Stimulated activated CD8-positive, alpha-beta memory T cell treated with anti-CD3 and anti-CD28 coated beads, Interleukin-2, amount 100 ng/mL, for 1 hour (primary cell): Measurements from ENCODE around the gene ASB7.
"Not testable (repeated sequence)": the region's sequence is repeated elsewhere in the genome, so short reads cannot be mapped to it uniquely, and the experiment has no call there.

ENCODE experiments used
- DNase-seq, 2 donors: peaks; one replicate each; pipeline ENCODE4 v3.0.0-alpha.2; 2020; ENCODE audit warnings: low read depth in 2 of 2

ASB7 gene

DNA sequence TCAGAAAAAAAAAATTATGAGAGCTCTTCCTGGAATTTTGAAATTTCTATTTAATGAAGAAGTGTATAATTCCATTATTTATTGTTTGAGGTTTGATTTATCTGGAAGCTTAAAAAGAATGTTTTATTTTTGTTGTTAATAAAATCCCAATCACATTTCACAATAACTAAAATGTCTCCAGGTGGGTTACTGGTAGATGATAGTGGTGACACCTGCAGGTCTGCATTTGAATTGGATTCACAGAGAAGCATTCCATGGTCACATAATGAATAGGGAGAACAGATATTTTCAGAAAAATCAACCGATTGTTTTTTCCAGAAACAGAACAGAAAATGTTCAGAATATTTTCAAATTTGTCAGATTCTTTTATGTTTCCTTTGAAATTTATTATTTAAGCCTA is 48.3 kb downstream of the ASB7 start:
- no peak for DNase-seq

DNA sequence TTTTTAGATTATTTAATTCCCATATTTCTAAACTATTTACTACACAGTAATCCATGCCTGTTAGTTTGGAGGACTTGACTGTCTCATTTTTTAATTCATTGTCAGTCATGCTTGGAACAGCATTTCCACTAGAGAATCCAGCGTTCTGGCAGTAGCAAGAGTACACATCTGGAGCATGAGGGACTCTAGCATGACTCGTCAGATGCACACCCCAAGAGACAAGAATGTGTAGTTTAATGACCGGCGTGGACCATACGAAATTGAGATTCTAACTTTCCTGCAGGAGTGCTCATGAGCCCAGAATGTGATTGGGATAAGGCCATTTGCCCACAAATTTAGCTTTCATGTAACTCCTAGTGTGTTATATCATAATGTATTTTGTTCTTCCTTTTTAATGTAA is 48.9 kb downstream of the ASB7 start:
- DNase-seq = no peak

DNA sequence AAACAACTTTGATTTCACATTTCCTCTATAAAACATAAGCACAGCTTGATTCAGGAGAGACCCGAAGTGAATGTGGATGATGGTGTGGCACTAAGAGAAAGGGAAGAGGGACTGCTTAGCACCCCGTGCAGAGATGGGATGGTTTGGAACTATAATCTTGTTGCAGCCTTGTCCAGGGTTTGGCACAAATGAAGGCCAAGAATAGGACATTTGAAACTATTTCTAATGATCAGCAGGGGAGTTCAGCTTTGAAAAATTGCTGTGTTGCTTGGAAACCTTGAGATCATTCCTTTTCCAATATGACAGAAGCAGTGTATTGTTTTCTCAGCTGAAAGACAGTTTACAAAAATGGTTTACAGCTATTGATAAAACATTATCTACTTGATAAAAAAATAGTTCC is 49.7 kb downstream of the ASB7 start:
- no peak for DNase-seq

DNA sequence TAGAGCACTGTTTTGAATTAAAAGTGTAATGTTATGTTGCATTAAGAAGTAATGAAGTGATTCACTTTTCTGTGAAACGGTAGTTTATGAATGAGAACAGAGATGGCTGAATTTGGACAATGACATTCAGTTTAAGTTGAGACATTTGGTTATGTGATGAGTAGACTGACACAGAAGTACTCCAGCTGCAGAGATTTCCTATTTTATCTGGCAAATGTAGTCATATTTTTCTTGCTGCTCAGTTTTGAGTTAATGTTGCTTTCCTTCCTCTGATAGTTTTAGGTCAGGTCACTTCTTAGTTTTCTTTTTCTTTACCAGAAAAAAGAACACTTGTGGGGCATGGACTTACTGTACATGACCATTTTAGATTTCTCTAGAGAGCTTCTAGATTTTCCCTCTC is 51.2 kb downstream of the ASB7 start:
- no peak for DNase-seq

DNA sequence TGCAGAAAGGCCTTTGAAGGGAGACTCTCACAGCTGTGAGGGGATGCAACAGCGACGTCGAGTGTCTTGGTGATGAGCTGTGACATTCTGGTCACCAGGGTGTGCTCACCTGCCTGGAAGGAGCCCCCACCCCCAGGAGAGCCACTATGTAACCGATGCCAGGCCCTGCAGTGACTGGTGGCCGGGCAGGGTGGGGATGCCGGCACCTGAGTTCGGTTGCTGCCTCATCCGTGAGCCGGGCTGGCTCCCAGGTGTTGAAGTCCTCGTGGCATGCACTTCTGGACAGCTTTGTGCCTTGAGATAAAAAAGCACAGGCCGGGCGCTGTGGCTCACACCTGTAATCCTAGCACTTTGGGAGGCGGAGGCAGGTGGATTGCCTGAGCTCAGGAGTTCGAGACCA is 56.5 kb downstream of the ASB7 start:
- DNase-seq = no peak

DNA sequence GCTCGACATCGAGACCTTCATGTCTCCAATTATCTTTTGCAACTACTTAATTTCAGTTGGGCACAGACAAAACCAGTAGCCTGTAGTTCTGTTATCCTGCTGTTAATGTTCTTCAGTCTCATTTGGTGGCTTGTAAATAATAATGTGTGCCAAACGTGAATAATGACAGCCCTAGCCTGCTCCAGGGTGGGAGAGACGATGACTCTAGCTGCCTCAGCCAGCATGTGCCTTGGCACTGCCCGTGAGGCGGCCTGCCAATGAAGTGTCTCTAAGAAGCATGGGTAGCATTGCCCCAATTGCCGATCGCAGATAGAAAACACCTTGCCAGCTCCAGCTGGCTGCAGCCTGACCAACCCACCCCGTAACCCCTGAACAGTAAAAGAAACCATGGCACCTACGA is 58.8 kb downstream of the ASB7 start:
- no peak for DNase-seq

DNA sequence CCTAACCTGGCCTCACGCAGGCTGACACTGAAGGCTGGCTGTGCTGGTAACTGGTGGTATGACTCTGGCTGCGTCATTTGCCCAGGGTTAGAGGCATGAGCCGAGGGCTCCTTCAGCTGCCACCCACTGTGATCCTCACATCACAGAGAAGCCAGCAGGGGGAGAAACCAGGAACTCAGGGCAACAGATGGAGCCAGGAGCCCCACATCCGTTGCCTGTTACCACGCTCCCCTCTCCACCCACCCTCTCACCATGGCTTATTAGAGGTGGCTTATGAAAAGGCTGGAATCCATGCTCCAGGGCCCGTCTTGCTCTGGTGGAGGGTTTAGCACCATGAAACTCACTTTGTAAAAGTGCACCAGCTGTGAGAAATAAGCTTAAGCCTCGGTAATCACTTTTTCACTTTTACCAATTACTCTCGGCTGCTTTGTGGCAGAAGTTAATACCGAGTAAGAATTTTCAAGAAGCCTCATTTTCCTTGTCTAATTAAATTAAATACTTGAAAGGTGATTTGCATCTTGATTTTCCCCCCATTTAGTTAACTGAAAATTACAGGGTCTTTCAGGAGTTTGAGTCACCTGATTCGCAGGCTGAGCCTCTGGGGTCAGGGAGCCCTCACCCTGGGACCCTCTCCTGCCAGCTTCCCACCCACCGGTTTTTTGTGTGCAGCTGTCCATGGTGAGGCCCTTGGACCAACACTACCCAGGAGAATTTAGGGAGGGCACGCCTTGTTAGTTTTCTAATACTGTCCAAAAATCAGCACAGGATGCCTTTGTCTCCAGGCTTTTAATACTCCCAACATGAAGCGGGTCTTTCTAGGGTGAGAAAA is 60.9 kb downstream of the ASB7 start:
- no peak for DNase-seq

DNA sequence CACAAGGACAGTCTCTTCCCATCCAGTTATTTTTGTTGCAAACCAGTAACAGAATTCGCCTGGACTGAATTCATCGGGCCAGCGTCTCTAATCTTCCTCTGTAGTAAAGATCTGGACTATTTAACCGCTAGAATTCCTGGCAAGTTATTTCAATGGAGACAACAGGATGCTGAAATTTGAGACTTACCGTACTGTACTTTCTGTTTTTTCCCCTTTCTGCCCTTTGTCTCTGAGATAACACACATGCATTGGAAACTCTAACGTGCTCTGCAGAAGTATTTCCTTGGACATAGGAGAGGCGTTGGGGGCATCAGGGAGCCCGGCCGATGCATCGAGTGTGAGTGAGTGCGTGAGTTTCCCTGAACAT is 61.5 kb downstream of the ASB7 start:
- DNase-seq = no peak

DNA sequence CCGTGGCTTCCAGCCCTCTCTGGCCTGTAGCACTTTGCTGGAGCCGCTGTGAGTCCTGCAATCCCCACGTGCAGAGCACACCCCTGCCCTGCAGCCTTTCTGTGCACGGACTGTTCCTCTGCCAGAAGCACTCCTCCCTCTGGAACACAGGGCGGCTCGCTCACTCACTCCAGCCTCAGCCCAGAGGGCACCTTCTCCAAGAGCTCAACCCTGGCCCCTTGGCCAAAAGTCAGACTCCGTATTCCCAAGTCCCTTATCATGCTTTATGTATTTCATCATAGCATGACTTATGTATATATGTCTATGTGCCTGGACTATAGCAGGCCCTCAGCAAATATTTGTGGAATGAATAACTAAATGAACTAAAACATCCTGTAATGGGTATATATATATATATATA is 63.2 kb downstream of the ASB7 start:
- no peak for DNase-seq

DNA sequence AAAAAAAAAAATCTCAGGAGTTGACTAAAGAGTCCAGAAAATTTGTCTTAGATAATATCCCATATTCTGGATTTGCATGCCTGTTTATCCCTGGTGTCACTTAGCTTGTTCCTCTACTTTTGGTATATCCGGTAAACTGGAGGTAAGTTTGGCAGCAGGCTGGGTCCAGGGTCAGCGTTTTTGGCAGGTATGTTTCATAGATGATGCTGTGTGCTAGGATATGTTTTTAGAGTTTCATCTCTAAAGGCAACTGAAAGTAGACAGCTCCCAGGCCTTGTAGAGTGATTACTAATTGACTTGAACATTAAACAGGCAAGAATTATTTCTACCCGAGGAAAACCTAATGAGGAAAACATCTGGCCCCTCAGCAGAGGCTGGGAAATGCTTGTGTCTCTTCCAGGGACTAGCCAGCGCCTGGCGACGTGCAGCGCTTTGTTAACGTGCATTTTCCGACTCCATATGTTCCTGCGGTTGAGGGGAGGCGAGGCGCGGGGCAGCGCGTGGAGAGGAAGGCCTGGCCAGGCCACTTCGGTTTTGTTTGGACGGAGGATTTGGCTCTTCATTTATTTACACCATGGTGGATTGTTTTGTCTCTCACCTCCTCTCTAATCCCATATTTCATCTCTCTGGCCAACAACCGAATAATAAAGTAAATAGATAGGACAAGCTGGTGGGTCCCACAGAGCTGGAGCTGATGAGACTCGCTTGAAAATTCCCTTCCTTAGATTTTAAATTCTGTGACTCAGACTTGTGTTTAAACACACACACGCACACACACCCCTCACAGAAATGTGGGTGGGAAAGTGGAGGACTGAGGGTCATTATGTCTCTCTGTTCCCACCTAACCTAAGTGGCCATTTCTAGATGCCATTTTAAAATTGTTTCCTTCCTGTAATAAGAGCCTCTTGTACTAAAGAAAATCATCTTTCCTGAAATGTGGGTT is 65.3 kb downstream of the ASB7 start:
- DNase-seq = no peak

DNA sequence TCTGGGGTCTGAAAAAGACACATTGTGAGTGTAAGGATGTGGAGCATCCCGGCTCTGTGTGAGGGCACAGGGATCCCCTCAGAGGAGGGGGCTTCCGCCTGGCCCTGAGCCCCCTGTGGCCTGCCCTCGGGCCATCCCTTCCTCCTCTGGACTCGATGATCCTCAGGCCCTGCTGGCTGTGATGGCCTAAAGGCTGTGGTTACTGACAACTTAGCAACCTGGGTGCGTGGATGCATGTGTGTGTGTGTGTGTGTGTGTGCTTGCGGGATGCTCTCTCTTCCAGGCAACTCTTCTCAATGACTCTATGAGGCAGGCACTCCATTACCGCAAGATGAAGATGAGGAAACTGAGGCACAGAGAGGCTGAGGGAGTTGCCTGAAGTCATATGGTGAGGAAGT is 66.0 kb downstream of the ASB7 start:
- DNase-seq = no peak

DNA sequence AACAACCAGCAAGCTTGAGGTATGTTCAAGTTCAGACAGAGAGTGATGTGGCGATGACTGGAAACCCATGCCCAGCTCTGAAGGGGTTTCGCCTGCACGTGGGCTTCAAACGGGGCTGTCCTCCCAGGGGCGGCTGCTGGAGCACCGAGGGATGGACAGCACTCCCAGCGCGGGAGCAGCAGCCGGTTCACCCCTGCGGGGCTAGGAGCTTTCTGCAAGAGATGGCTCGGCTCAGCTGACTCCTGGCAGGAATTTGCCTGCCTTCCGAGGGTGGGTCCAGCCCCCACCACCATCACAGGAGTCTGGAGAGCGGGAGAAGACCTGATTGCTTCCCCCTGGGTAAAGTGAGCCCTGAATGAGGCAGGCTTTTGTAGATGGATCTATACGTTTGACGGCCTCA is 66.9 kb downstream of the ASB7 start:
- DNase-seq = no peak

DNA sequence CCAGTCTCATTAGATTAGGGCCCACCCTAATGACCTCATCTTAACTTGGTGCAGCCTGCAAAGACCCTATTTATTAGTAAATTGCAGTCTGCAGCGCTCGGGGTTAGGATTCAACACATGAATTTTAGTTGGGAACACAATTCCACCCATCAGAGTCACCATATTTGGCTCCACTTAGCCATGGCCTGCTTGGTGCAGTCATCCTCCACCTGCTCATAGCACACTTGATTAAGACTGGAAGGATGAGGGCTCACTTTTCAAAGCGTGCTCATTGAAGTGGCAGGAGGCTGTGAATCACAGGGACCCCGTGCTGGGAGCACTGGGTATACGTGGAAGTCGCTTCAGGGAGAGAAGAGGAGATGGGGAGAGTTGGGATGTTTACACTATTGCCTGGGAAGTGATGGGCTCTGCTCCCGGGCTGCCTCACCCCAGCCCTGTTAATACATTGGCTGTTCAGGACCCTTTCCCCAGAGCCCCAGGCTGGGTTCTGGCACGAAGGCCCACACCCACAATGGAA is 68.2 kb downstream of the ASB7 start:
- DNase-seq = no peak

DNA sequence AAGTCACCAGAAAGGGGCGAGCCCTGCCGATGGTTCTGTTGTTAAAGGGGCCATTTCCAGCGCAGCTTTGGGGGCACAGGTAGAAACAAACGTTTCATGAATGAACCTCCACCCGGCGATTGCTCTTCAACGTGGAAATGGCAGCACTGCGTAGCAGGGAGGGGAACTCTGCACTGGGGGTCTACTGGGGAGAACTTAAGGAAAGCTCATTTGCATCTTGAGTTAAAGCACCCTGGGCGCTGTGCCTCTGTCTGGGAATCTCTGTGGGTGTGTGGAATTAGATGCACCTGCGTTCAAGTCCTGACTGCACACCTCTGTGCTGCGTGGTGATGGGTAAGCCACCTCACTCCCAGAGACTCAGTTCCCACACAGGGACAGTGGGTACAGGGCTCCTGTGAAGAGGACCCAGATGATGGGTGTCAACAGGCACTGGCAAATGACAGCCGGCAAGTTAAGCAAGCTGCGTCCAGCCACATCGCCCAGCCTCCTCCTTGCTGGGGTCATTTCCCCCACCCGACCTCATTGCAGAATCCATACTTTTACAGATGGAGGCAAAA is 68.8 kb downstream of the ASB7 start:
- DNase-seq = no peak

DNA sequence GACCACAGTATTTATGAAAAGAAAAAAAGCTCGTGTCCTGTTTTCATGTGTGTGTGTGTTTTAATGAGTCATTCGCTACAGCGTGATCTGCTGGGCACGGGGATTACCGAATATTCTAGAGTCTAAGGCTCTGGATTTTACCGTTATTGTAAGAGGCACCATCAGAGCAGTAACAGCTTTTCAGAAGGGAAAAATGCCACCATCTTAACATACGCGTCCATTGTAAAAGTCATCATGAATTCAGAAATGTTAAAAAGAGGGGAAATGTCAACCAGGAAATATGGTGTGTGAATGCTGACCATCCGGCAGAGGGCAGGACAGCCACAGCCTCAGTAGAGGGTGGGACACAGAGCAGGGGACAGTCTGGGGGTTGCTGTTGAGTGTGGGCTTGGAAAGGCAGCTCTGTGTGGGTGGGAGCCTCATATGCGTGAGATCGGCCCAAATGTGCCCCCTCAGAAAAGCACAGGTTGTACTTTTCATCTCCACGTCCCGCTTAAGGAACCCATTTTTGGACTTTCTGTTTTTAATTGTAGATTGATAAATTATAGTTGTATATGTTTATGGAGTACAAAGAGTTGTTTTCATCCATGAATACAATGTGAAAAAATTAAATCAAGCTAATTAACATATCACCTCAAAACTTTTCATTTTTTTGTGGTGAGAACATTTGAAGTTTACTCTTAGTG is 69.6 kb downstream of the ASB7 start:
- no peak for DNase-seq

DNA sequence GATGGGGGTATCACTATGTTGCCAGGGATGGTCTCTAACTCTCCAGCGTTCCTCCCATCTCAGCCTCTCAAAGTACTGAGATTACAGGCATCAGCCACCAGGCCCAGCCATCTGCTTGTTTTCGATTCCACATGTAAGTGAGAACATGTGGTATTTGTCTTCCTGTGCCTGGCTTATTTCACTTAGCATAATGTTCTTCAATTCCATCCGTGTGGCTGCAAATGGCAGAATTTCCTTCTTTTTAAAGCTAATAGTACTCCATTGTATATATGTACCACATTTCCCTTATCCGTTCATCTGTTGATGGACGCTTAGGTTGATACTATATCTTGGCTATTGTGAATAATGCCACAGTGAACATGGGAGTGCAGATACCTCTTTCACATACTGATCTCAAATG is 70.6 kb downstream of the ASB7 start:
- no peak for DNase-seq

DNA sequence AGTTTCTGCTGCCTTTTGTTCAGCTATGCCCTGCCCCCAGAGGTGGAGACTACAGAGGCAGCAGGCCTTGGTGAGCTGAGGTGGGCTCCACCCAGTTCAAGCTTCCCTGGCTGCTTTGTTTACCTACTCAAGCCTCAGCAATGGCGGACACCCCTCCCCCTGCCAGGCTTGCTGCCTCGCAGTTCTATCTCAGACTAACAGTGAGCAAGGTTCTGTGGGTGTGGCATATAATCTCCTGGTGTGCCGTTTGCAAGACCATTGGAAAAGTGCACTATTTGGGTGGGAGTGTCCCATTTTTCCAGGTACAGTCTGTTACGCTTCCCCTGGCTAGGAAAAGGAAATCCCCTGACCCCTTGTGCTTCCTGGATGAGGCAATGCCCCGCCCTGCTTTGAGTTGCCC is 76.8 kb downstream of the ASB7 start:
- DNase-seq = not testable (repeated sequence)

DNA sequence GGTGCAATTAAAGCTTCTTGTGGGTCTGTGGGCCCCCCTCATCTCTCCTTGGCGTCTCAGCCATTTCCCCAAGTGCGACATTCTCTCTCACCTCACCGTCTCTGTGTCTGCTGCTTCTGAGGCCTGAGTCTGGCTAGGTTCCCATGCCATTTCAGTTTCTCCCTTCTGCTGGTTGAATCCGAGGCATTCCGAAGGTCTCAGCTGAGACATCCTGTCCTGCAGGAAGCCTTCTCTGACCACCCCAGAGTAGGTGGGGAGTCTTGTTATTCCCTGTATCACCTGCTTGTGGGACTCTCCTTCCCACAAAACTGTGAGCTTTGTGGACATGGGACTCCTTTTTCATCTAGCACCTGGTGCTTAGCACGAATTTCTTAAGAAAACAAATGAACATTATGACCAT is 78.3 kb downstream of the ASB7 start:
- DNase-seq = no peak

DNA sequence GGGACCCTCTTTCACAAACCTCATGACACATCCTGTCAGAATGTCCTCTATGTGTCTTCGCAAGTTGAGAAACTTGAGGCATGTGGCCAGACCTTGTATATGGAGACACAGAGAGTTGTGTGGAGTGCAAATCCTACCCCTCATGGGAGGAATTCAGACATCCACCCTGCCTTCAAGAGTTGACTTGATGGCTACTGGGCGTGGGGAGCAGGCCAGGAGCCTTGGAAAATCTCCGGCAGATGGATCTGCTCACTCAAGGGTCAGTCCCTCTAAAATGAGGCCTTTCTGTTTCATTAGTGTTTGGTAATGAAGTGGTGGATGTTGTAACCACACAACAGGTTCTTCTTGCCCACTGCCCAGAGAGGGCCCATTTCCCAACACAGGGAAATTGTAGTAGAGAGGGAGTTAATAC is 79.0 kb downstream of the ASB7 start:
- DNase-seq = no peak

DNA sequence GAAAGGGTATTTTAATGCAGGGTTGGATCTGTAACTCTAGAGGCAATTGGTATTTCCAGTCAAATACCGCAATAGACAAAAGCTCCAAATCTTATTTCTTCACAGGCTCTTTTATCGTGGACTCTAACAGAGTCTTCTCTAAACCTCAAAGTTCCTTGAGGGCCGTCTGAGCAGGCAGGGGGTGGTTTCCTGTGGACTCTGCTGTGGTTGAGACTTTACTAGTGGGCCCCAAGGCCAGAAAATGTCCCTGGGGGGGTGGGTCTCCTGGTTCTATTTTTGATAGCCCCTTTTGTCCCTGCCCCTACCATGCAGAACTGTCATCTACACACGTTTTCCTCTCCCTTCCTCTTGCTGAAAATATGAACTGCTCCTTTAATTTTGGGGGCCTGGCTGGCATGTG is 80.1 kb downstream of the ASB7 start:
- DNase-seq = no peak

DNA sequence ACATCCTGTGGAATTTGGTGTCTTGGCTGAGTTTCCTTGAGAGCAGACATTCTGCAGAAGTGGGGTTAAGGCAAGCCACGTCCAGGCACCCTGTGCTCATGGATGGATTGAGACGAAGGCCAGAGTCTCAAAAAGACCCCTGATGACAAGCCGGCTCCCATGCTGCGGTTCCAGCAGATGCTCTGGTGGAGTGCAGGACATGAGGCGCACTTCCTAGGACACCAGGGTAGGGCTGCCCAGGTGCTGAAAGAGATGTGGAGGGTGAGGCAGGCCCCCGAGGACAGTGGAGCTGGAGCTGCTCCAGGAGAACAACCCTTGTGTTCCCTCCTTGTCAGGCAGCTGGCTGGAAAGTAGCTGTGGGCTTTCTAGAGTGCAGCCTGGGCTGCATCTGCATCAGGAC is 81.0 kb downstream of the ASB7 start:
- DNase-seq = no peak

DNA sequence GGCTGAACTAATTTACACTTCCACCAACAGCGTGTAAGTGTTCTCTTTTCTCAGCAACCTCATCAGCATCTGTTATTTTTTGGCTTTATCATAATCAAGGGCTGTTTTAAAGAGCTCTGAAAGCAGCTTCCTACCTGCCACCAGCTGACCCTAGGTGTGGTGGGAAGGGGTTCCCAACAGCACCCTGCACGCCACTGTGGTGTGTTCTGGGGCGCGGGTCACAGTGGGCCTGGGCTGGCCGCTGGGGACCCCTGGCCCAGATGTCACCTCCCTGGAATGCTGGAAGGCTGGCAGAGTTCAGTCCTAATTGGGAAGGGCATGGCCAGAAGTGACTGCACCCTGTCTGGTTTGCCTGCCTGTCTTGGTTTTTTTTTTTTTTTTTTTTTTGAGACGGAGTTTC is 82.2 kb downstream of the ASB7 start:
- no peak for DNase-seq
